Stimulated activated CD8-positive, alpha-beta memory T cell treated with anti-CD3 and anti-CD28 coated beads, Interleukin-4, amount 100 ng/mL, for 48 hours (primary cell): ENCODE data around the gene BPIFB2.

ENCODE experiments used
- DNase-seq: peaks from one replicate; pipeline ENCODE4 v3.0.0-alpha.2; 2020

The BPIFB2 gene

GRCh38 chr20:33022694-33023438 is 15.4 kb downstream of the BPIFB2 start:
- DNase-seq, result no peak

GRCh38 chr20:33023439-33024242 is 16.1 kb downstream of the BPIFB2 start:
- no peak for DNase-seq

DNA sequence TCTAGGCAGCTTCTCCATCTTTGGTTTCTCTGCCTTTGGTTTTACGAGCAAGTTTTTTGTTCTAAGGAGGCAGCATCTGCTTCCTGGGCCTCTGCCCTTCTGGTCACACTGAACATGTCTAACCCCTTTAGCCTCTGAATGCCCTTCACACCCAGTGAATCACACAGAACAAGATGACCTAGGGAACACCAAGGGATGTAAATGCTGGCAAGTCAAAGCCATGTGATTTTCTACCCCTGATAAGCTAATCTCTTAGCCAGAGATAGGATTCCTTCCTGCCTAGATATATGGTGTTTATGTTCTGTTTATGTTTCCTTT is 16.7 kb downstream of the BPIFB2 start:
- no peak for DNase-seq

DNA sequence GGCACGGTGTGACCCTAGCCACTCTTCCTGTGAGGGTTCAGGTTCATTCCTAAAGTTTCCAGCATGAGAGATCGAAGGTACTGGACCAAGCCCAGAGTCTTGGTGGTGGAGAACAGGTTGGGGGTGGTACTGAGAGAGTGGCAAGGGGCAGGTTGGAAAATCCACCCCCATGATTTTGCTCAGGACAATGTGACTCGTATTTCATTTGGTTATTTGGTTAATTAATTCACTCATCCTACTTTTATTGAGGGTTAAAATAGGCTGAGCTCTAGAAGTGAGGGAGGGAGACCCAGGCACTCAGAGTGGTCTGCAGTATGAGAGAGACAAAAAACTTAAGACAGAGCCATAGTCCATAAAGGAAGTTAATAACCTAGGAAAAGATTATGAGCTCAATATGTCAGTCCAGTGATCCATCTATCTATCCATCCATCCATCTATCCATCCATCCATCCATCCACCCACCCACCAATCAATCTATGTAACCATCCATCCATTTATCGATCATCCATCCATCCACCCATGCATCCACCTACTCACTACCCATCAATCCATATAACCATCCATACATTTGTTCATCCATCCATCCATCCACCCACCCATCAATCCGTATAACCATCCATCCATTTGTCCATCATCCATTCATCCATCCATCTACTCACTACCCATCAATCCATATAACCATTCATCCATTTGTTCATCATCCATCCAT is 17.3 kb downstream of the BPIFB2 start:
- no peak for DNase-seq

- no peak for DNase-seq
Measured at GRCh38 chr20:33025318-33025876, 17.9 kb downstream of the BPIFB2 start.

DNA sequence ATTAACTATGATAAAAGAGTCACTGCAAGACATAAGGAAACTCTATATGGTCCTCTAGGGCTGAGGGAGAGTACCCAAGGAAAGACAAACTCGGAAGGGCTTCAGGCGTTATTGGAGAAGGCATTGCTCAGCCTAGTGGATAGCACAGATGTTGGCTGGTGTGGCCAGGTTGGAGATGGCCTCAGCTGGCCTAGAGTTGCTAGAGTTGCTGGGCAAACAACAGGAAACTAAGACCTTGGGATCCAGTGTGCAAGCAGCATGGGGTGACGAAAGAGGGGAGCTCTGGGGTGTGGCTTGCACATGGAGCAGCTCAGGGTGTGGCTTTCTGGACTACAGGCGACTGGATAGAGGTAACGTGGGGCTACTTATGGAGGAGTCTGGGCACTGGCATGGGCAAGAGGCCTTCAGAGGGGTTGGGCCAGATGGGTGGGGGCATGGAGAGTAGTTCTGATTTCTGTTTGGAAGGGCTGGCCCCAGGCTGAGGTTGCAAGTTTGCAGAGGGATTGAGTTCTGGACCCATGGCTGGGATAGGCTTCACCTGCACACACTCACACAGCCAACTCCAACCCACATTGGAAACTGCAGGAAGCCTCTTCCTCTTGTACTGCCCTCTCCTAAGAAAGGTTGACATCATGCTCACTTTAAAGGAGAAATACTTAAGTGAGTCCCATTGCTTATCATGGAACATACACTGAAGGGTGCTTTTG is 18.7 kb downstream of the BPIFB2 start:
- DNase-seq, result no peak

DNA sequence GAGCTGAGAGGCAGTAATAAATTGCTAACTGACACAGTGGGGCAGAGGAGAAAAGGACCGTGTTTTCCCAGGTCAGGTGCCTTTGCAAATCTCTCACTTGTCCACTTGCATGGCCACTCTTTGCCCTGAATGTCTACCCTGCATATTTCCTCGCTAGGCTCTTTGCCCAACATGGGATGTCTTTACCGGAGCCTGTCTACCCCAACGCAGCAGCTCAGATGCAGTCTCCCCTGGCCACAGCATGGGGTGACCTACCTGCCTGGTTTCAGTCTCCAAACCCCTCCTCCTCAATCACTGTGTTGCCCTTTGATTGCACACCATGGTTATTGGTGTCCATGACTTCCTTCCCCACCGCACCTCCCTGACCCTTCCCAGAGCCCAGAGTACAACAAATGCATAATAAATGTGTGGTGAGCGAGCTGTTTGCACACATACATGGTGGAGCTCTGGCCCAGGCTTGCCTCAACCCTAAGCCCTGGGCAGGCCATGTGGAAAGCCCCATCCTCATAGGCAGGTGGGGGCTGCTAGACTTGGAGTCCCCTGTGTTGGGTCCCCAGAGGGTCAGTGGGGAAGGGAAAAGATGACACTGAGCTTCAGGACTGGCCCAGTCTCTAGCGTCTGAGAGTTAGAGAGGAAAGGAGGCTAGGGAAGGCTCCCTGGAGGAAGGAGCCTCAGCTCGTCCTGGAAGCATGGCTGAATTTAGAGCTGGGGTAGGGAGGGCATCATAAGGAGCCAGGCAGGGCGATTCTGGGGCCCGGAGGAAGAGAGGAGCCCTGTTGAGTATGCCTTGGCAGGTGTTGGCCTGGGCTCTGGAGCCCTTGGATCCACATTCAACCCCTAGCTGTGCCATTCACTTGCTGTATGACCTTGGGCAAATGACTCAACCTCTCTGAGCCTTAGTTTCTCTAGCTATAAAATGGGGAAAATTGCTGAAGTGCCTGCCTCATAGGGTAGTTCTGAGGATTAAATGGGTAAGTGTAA is 19.6 kb downstream of the BPIFB2 start:
- DNase-seq, result no peak

GRCh38 chr20:33027769-33028751 is 20.6 kb downstream of the BPIFB2 start:
- DNase-seq, result no peak

DNA sequence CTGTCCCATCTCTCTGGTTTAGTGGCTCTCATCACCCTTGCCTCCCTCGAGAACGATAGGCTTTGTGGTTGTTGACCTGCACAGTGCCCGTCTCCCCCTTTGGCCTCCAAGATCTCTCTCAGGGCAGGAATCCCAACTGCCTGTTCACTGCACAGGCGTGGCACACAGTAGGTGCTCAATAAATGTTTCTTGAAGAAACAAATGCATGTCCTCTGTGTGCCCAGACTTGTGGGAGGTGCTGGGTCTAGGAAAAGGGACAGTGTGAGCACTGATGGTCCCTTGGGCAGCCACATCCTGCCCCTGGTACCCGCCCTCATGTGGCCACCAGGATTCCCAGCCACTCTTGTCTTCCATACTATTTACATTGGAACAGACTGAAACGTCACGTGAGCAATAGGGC is 21.4 kb downstream of the BPIFB2 start:
- DNase-seq, result no peak

- no peak for DNase-seq
Measured at GRCh38 chr20:33030076-33030475, 22.6 kb downstream of the BPIFB2 start.

GRCh38 chr20:33030569-33030968 is 23.1 kb downstream of the BPIFB2 start:
- no peak for DNase-seq

DNA sequence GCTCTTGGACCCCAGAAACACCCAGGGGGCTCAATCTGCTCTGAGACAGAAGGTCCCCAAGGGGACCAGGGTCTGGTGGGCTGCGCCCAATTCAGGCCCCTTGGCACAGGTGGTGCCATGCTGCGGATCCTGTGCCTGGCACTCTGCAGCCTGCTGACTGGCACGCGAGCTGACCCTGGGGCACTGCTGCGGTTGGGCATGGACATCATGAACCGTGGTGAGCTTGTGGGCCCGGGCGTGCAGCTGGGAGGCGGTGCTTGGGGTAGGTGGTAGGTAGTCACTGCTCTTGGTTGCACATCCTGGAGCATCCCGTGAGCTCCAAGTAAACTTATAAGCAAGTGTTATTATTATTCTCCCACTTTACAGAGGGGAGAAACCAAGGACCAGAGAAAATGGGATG is 24.0 kb downstream of the BPIFB2 start, which contains the start of gene BPIFB6:
BPIFB6 (plus strand) TSS at position 118 of the 400 bp plus-strand sequence; CDS start at position 118, 0 bp downstream.
- DNase-seq, result no peak

DNA sequence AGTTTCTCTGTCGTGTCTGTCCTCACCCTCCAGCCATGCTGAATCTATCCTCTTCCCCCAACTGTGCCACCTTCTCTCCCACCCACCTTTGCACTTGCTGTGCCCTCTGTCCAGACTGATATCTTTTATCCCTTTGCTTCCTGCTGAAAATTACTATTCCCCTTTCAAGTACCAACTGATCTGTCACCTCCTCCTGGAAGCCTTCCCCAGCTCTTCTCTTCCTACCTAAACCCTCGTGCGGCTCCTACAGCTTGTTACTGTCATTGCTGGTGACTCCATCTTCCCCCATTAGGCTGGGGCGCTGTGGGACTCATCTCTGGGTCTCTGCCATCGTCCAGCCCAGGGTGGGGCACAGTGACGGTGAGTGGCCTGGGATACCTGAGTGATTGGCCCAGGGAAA is 25.1 kb downstream of the BPIFB2 start:
- DNase-seq, result no peak

- no peak for DNase-seq
Measured at GRCh38 chr20:33033381-33033780, 25.9 kb downstream of the BPIFB2 start.

DNA sequence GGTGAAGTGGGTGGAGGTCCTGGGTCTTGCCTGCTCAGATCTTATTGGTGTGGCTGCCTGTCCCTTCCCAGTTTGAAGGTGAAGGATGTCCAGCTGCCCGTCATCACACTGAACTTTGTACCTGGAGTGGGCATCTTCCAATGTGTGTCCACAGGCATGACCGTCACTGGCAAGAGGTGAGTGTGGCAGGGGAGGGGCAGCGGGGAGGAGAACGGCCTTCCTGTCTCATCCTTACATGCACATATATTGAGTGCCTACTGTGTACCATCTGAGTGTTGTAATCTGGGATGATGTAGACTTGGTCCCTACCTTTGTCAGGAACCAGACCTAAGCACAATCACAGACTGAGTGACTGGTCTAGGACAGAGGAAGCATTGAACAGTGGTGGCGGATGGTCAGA is 26.6 kb downstream of the BPIFB2 start:
- no peak for DNase-seq

GRCh38 chr20:33034901-33035492 is 27.5 kb downstream of the BPIFB2 start:
- no peak for DNase-seq

GRCh38 chr20:33037456-33037855 is 30.0 kb downstream of the BPIFB2 start:
- DNase-seq, result no peak

GRCh38 chr20:33038243-33038642 is 30.7 kb downstream of the BPIFB2 start:
- DNase-seq, result no peak

DNA sequence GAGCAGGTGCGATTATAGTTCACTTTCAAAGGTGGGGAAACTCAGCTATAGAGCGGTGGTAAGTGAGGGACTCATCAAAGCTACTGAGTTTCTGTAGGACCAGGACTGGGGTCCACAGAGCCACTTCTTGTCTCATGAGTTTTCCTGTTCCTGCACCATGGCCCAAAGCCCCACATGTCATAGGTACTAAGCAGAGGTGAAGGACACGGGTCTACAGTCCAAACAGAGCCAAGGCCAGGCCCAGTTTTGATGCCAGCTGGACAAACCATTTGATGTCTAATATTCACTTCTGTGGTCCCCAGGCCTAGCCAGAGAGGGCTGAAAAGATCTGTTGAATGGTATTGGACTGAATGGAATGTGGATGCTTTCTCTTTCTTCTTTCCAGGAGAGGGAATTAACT is 34.9 kb downstream of the BPIFB2 start:
- no peak for DNase-seq
